ENCODE measurements around the gene LSM11.
A peak's percentile ranks its signal among the peaks of the same experiment; 100 is the strongest.
"Not testable (repeated sequence)": the region's sequence is repeated elsewhere in the genome, so short reads cannot be mapped to it uniquely, and the experiment has no call there.

Gene LSM11

GRCh38 chr5:157743163-157744050, at the start of gene LSM11:
Gene LSM11, plus strand, starts transcription at chr5:157743712. Its CDS starts 39 bp downstream, at chr5:157743751.
- peak; percentile 59 for DNase-seq

DNA sequence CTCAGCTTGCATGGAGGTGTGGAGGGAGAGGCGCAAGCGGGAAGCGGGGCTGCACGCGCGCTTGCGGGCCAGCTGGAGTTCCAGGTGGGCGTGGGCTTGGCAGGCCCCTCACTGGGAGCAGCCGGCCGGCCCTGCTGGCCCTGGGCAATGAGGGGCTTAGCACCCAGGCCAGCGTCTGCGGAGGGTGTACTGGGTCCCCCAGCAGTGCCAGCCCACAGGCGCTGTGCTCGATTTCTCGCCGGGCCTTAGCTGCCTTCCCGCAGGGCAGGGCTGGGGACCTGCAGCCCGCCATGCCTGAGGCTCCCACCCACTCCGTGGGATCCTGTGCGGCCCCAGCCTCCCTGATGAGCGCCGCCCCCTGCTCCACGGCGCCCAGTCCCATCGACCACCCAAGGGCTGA, 49.7 kb upstream of the LSM11 start:
- not testable (repeated sequence) for DNase-seq

GRCh38 chr5:157696154-157696553, 47.4 kb upstream of the LSM11 start:
- not testable (repeated sequence) for DNase-seq

GRCh38 chr5:157698674-157699073, 44.8 kb upstream of the LSM11 start:
- not testable (repeated sequence) for DNase-seq

DNA sequence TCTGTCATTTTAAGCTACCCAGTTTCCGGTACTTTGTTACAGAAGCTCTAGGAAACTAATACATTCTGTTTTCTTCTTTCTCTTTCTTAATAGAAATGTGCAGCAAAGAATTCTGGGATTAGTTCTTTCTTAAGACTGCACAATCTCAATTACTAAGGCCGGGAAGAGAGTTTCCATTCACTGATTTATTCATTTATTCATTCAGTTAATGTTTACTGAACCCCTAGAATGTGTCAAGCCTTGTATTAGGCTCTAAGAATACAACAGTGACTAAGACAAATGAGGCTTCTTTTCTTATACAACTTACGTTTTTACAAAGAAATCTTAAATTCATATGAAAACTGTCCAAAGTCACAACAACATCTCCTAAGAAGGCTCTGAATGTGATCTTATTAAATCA, 39.8 kb upstream of the LSM11 start:
- DNase-seq, result no peak

DNA sequence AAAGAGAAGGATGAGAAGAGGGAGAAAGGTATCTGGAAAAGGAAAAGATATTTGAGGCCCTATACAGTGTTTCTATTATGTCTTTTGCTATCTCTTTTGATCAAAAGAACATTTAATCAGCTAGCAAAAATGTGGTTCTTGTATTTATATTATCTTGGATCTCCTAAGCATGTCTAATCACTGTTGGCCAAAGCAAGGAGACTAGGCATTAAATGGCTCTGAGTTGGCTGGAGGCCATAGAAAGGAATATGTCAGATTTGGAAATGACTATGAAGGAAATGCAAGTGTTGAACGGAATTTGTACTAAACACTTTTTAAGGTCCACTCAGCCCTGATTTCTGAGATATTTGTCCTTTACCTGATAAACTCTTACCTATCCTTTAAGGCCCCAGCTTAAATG, 34.6 kb upstream of the LSM11 start:
- no peak for DNase-seq

GRCh38 chr5:157709346-157709745, 34.2 kb upstream of the LSM11 start:
- no peak for DNase-seq

GRCh38 chr5:157710431-157710830, 33.1 kb upstream of the LSM11 start:
- no peak for DNase-seq

- DNase-seq, result no peak
Measured at GRCh38 chr5:157710882-157711281, 32.6 kb upstream of the LSM11 start.

DNA sequence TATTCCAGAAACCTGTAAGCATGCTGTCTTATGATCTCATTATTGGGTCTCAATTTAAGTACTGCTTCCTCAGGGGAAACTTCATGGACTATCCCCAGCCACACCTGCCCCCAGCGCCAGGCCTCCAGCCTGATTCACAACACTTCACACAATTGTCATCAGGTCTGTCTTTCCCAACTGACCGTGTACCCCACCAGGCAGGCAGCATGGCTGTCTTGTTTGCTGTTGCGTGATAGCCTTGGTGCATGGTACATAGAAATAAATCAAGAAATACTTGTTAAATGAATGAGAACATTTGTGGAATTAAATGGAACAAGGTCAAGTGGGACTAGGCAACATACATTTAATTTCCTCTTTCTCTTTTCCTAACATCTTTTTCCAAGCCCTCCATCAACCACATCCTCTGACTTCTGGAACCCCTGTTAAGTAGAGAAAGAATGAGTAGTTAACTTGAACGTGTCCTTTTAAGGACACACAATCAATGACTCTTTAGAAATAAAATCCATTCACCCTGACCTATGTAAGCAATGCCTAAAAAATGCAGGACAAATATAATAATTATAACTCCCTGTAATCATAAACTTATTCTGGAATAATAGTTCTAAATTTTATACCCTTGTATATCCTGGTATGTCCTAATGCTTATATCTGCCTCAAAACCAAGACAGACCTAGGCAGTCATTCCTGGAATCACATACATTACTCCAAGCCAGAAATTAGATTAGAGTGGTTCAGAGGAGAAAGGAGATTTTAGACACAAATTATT, 29.5 kb upstream of the LSM11 start:
- DNase-seq, result no peak

- no peak for DNase-seq
Measured at GRCh38 chr5:157714596-157714864, 29.0 kb upstream of the LSM11 start.

DNA sequence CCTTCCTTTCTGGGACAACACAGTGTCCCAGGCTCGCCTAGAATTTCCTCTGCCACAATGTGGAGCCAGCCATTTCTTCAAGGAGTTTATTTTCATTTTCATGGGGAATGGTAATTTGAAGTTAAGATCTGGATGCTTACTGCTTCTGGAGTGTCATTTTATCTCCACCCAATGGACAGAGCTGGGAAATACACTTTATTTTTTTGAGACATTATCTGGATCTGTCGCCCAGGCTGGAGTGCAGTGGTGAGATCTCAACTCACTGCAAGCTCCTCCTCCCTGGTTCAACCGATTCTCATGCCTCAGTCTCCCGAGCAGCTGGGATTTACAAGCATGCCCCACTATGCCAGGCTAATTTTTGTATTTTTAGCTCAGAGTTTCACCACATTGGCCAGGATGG, 25.0 kb upstream of the LSM11 start:
- DNase-seq, result no peak

DNA sequence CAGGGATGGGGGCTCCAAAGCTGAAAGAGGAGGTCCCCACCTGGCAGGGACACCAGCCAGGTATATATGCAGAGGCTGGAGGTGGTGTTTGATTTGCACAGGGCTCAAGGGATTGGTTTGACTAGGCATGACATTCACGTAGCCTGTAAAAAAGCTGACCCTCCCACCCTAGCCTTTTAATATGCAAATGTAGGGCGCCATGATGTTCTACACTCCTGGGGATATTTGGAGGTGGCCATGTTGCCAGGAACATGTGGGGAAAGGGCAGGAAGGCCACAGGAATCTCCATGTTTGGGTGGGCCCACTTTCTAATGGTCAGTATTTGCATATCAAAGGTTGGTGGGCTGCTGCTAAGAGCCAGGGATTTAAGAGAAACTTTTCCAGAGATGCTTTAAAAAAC, 24.3 kb upstream of the LSM11 start:
- no peak for DNase-seq

DNA sequence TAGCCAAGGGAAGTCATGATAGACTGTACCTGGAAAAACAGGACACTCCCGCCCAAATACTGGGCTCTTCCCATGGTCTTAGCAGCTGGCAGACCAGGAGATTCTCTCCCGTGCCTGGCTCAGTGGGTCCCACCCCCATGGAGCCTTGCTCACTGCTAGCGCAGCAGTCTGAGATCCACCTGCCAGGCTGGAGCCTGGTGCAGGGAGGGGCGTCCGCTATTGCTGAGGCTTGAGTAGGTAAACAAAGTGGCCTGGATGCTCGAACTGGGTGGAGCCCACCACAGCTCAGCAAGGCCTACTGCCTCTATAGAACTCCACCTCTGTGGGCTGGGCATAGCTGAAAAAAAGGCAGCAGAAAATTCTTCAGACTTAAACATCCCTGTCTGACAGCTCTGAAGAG, 22.4 kb upstream of the LSM11 start:
- no peak for DNase-seq

DNA sequence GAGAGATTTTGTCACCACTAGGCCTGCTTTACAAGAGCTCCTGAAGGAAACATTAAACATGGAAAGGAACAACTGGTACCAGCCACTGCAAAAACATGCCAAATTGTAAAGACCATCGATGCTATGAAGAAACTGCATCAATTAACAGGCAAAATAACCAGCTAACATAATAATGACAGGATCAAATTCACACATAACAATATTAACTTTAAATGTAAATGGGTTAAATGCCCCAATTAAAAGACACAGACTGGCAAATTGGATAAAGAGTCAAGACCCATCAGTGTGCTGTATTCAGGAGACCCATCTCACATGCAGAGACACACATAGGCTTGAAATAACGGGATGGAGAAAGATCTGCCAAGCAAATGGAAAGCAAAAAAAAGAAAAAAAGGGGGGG, 20.6 kb upstream of the LSM11 start:
- DNase-seq, result not testable (repeated sequence)

- not testable (repeated sequence) for DNase-seq
Measured at GRCh38 chr5:157726607-157727006, 16.9 kb upstream of the LSM11 start.

GRCh38 chr5:157727858-157728257, 15.7 kb upstream of the LSM11 start:
- DNase-seq, result not testable (repeated sequence)

GRCh38 chr5:157729858-157730257, 13.7 kb upstream of the LSM11 start:
- no peak for DNase-seq

GRCh38 chr5:157730900-157731271, 12.6 kb upstream of the LSM11 start:
- DNase-seq, result no peak

DNA sequence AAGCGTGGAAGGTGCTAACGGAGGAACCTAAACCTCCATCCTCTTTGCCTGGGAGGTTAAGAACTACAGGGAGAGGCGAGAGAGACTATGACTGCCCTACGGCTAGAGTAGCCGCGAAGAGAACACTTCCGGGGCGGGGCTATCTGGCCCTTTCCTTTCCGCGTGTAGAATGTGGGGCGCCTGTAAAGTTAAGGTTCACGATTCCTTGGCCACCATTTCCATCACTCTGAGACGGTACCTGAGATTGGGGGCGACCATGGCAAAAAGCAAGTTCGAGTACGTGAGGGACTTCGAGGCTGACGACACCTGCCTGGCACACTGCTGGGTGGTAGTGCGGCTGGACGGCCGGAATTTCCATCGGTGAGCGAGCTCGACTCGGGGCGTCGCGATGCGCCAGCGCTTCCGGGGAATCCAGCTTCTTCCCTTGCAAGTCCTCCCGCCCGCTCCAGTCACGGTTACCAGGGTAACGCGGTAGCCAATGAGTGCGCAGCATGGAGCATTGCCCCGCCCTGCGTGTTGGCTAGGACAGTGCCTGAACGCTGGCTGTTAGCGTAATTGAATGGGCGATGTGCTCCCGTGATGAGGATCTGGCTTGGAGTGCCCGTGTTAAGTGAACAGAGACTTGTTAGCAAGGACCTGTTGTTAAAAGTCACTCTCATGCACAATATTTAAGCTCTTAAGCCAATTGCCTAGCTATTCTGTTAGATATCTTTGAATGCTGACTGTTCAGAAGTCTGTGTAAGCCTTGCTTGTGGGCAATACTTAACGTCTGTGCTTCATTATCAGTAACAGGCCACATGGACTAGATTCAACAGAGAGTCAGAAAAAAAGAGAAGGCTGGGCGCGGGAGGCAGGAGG, 12.0 kb upstream of the LSM11 start, which contains the start of gene THG1L:
TSS of gene THG1L (plus strand) at position 149 of the 858 bp plus-strand sequence. CDS start at position 170, 21 bp downstream.
- peak; percentile 86 for DNase-seq

DNA sequence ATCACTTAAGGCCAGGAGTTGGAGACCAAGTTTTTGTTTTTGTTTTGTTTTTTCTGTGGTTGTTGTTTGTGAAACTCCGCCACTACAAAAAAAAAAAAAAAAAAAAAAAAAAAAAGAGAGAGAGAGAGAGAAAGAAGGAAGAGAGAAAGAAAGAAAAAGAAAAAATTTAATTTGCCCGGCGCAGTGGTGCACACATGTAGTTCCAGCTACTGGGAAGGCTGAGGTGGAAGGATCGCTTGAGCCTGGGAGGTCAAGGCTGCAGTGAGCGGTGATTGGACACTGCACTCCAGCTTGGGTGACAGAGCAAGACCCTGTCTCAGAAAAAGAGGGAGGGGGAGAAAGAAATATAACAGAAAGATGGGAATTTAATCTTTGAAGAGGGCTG, 11.4 kb upstream of the LSM11 start:
- no peak for DNase-seq

- no peak for DNase-seq
Measured at GRCh38 chr5:157732596-157733262, 10.8 kb upstream of the LSM11 start.

- no peak for DNase-seq
Measured at GRCh38 chr5:157734436-157734835, 9.1 kb upstream of the LSM11 start.

All from DMS153 (cell line).